NOMO-1 treated with dmso at 0.1 percent for 144 hours (cell line): ENCODE results near the gene CHD5.

Source experiments
- DNase-seq: peaks from one replicate; lab custom pipeline; 2025; ENCODE audit not compliant: unreplicated experiment; lab: John Stamatoyannopoulos, UW

The CHD5 gene

GRCh38 chr1:6134206-6134605 is 45.9 kb downstream of the CHD5 start:
- no peak for DNase-seq

- no peak for DNase-seq
Observed at GRCh38 chr1:6133146-6133895, 46.8 kb downstream of the CHD5 start.

GRCh38 chr1:6131561-6131960 is 48.6 kb downstream of the CHD5 start:
- no peak for DNase-seq

- DNase-seq, result no peak
Observed at GRCh38 chr1:6130596-6130995, 49.5 kb downstream of the CHD5 start.

GRCh38 chr1:6130036-6130435 is 50.1 kb downstream of the CHD5 start:
- DNase-seq, result no peak

GRCh38 chr1:6129313-6129712 is 50.8 kb downstream of the CHD5 start:
- DNase-seq, result no peak

GRCh38 chr1:6128276-6129081 is 51.6 kb downstream of the CHD5 start:
- no peak for DNase-seq

- peak; percentile 79 for DNase-seq
Observed at GRCh38 chr1:6127587-6128163, 52.4 kb downstream of the CHD5 start.

GRCh38 chr1:6126521-6127067 is 53.5 kb downstream of the CHD5 start:
- DNase-seq, result no peak

GRCh38 chr1:6126028-6126427 is 54.1 kb downstream of the CHD5 start:
- no peak for DNase-seq

GRCh38 chr1:6125366-6125765 is 54.8 kb downstream of the CHD5 start:
- no peak for DNase-seq

- DNase-seq, result no peak
Observed at GRCh38 chr1:6124746-6125365, 55.3 kb downstream of the CHD5 start.

- DNase-seq, result no peak
Observed at GRCh38 chr1:6124341-6124740, 55.8 kb downstream of the CHD5 start.

- no peak for DNase-seq
Observed at GRCh38 chr1:6123816-6124215, 56.3 kb downstream of the CHD5 start.

GRCh38 chr1:6123083-6123482 is 57.0 kb downstream of the CHD5 start:
- DNase-seq, result peak; percentile 47

- no peak for DNase-seq
Observed at GRCh38 chr1:6121651-6122370, 58.3 kb downstream of the CHD5 start.

- no peak for DNase-seq
Observed at GRCh38 chr1:6121021-6121421, 59.1 kb downstream of the CHD5 start.

- no peak for DNase-seq
Observed at GRCh38 chr1:6118415-6118814, 61.7 kb downstream of the CHD5 start.

- no peak for DNase-seq
Observed at GRCh38 chr1:6117624-6118023, 62.5 kb downstream of the CHD5 start.

- DNase-seq, result no peak
Observed at GRCh38 chr1:6117064-6117463, 63.1 kb downstream of the CHD5 start.

- DNase-seq, result no peak
Observed at GRCh38 chr1:6116137-6116536, 64.0 kb downstream of the CHD5 start.
